ENCODE measurements around the gene JTB.

- TF ChIP-seq EZH2 (IDR thresholded peaks at IDR 0.05; ENCODE audit: borderline replicate concordance, low read depth, low read length, poor library complexity, severe bottlenecking) (no peak), CTCF (conservative IDR thresholded peaks at IDR 0.05; ENCODE audit: low read depth, low read length) (no peak)
Observed at GRCh38 chr1:153991806-153992205, 14.3 kb upstream of the JTB start.

All from A673 (cell line).